ENCODE data around the gene STX2. TPM values are rescaled to one million over a fixed set of nuclear protein-coding genes. Genes with fewer than 3 reads are reported as not detected.

Gene STX2
- total and polyA plus RNA-seq, 2 donors (not counting 1 experiment from before 2014, with no cell fraction given), result 35.2 to 87.8 TPM

DNA sequence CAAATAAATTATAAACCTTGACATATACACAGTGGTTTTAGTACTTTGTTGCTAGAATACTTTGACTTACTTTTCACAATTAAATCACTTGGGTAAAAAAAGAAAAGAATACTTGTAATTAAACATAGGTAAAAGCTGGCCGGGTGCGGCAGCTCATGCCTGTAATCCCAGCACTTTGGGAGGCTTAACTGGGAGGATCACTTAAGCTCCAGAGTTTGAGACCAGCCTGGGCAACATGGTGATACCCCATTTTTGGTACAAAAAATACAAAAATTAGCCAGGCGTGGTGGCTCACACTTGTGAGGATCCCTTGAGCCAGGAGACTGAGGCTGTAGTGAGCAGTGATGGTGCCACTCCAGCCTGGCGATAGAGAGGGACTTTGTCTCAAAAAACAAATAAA is 7.8 kb downstream of the STX2 start:
- Histone ChIP-seq H3K9ac (ENCODE audit: insufficient read depth, low read length) (no peak overlapping the region), H4K20me1 (ENCODE audit: control insufficient read depth, extremely low read depth, insufficient read depth, low read length) (no peaks in the 10 kb centered on the region), H3K9me3 (ENCODE audit: control insufficient read depth, insufficient read depth, low read depth, low read length) (no peaks in the 10 kb centered on the region), H3K36me3 (ENCODE audit: control insufficient read depth, insufficient read depth, low read length) (no peaks in the 10 kb centered on the region), H3K4me2 (ENCODE audit: extremely low read depth, insufficient read depth, low read length) (no peak overlapping the region), H3K27ac (ENCODE audit: insufficient read depth, low read length) (no peak overlapping the region), H3K79me2 (ENCODE audit: control insufficient read depth, insufficient read depth, low read length) (peaks cover 70% of the 10 kb centered on the region), H3K4me1 (ENCODE audit: control insufficient read depth, extremely low read depth, insufficient read depth, low read length) (peaks cover 17% of the 10 kb centered on the region), H3K4me3 (replicated peaks in 1 of 4; ENCODE audit: control extremely low read depth in 1 of 4, insufficient read depth in 1 of 4, low read depth in 3 of 4, low read length in 4 of 4) (no peak overlapping the region), H2AFZ (ENCODE audit: low read length) (no peak overlapping the region), H3K27me3 (ENCODE audit: control insufficient read depth, insufficient read depth, low read length) (no peaks in the 10 kb centered on the region)
- no peak for DNase-seq (ENCODE audit: low read depth in 2 of 2)
- TF ChIP-seq, protein P1, sequence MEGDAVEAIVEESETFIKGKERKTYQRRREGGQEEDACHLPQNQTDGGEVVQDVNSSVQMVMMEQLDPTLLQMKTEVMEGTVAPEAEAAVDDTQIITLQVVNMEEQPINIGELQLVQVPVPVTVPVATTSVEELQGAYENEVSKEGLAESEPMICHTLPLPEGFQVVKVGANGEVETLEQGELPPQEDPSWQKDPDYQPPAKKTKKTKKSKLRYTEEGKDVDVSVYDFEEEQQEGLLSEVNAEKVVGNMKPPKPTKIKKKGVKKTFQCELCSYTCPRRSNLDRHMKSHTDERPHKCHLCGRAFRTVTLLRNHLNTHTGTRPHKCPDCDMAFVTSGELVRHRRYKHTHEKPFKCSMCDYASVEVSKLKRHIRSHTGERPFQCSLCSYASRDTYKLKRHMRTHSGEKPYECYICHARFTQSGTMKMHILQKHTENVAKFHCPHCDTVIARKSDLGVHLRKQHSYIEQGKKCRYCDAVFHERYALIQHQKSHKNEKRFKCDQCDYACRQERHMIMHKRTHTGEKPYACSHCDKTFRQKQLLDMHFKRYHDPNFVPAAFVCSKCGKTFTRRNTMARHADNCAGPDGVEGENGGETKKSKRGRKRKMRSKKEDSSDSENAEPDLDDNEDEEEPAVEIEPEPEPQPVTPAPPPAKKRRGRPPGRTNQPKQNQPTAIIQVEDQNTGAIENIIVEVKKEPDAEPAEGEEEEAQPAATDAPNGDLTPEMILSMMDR (conservative IDR thresholded peaks at IDR 0.05 in 1 of 2, IDR thresholded peaks at IDR 0.05 in 1 of 2; ENCODE audit: low read depth in 1 of 2, low read length in 2 of 2), result no peak
- TF ChIP-seq EZH2 (IDR thresholded peaks at IDR 0.05; ENCODE audit: low read length, missing control alignments), result no peak

DNA sequence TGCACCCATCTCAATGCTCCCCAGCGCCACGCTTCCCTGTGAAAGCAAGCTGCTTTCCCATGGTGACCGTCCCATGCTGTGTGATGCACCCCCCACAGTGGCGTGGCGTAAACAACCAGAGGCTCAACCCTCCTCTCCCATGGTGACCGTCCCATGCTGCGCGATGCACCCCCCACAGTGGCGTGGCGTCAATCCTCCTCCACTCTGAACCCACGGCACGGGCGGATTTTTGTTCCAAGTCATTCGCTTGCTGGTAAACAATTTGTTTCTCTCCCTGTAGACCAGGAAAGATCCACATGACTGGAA is 8.9 kb downstream of the STX2 start:
- Histone ChIP-seq H3K36me3 (ENCODE audit: control insufficient read depth, insufficient read depth, low read length) (peaks cover 1% of the 10 kb centered on the region), H2AFZ (ENCODE audit: low read length) (no peak overlapping the region), H3K27ac (ENCODE audit: insufficient read depth, low read length) (no peak overlapping the region), H3K79me2 (ENCODE audit: control insufficient read depth, insufficient read depth, low read length) (peaks cover 65% of the 10 kb centered on the region), H3K27me3 (ENCODE audit: control insufficient read depth, insufficient read depth, low read length) (no peaks in the 10 kb centered on the region), H3K9me3 (ENCODE audit: control insufficient read depth, insufficient read depth, low read depth, low read length) (no peaks in the 10 kb centered on the region), H4K20me1 (ENCODE audit: control insufficient read depth, extremely low read depth, insufficient read depth, low read length) (no peaks in the 10 kb centered on the region), H3K4me1 (ENCODE audit: control insufficient read depth, extremely low read depth, insufficient read depth, low read length) (peaks cover 22% of the 10 kb centered on the region), H3K4me3 (replicated peaks in 1 of 4; ENCODE audit: control extremely low read depth in 1 of 4, insufficient read depth in 1 of 4, low read depth in 3 of 4, low read length in 4 of 4) (no peak overlapping the region), H3K4me2 (ENCODE audit: extremely low read depth, insufficient read depth, low read length) (no peak overlapping the region), H3K9ac (ENCODE audit: insufficient read depth, low read length) (no peak overlapping the region)
- TF ChIP-seq, protein P1 (conservative IDR thresholded peaks at IDR 0.05 in 1 of 2, IDR thresholded peaks at IDR 0.05 in 1 of 2; ENCODE audit: low read depth in 1 of 2, low read length in 2 of 2), result no peak
- TF ChIP-seq EZH2 (IDR thresholded peaks at IDR 0.05; ENCODE audit: low read length, missing control alignments), result no peak
- no peak for DNase-seq (ENCODE audit: low read depth in 2 of 2)

DNA sequence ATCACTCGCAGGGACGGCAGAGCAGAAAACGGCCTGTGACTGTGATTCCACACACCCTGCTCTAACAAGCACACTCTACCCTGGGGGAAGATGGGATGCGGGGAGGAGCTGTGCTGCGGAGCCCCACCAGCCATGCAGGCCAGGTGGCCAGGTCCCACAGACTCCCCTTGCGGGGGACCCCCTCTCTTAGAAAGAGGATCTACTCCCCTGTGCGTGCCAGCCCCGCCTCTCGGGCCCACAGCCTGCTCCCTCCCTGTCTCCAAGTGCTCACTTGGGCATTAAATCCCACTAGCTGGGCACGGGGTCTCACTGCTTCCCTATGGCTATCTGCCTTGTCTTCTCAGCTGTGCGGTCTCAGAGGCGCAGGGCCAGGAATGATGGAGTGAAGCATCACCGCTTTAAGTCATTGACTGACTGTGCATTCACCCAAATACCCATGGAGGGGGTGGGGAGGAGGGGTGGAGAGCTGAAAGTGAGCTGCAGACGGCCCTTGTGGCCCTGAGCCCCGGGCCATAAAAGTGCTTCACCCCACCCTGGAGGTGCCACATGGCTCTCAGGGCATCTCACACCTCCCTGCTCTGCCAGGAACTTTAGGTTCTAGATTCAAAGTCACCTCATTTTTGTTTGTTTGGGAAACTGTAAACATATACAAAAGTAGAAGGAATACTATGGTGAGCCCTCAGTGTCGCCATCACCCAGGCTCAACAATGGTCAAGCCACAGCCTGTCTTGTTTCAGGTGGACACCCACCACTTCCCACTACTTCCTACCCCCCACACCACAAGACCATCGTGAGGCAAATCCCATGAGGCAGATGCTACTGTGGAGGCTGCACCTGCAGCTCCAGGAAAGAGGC is 9.4 kb downstream of the STX2 start:
- Histone ChIP-seq H3K27ac (ENCODE audit: insufficient read depth, low read length) (no peak overlapping the region), H3K4me1 (ENCODE audit: control insufficient read depth, extremely low read depth, insufficient read depth, low read length) (peaks cover 22% of the 10 kb centered on the region), H2AFZ (ENCODE audit: low read length) (no peak overlapping the region), H3K36me3 (ENCODE audit: control insufficient read depth, insufficient read depth, low read length) (peaks cover 1% of the 10 kb centered on the region), H3K4me3 (replicated peaks in 1 of 4; ENCODE audit: control extremely low read depth in 1 of 4, insufficient read depth in 1 of 4, low read depth in 3 of 4, low read length in 4 of 4) (no peak overlapping the region), H3K9ac (ENCODE audit: insufficient read depth, low read length) (no peak overlapping the region), H4K20me1 (ENCODE audit: control insufficient read depth, extremely low read depth, insufficient read depth, low read length) (no peaks in the 10 kb centered on the region), H3K79me2 (ENCODE audit: control insufficient read depth, insufficient read depth, low read length) (peaks cover 60% of the 10 kb centered on the region), H3K27me3 (ENCODE audit: control insufficient read depth, insufficient read depth, low read length) (no peaks in the 10 kb centered on the region), H3K9me3 (ENCODE audit: control insufficient read depth, insufficient read depth, low read depth, low read length) (no peaks in the 10 kb centered on the region), H3K4me2 (ENCODE audit: extremely low read depth, insufficient read depth, low read length) (no peak overlapping the region)
- TF ChIP-seq EZH2 (IDR thresholded peaks at IDR 0.05; ENCODE audit: low read length, missing control alignments), result no peak
- TF ChIP-seq, protein P1 (conservative IDR thresholded peaks at IDR 0.05 in 1 of 2, IDR thresholded peaks at IDR 0.05 in 1 of 2; ENCODE audit: low read depth in 1 of 2, low read length in 2 of 2), result no peak
- no peak for DNase-seq (ENCODE audit: low read depth in 2 of 2)
